Measurements from ENCODE around the gene KLHL36. TPM values are rescaled to one million over a fixed set of nuclear protein-coding genes. Genes with fewer than 3 reads are reported as not detected.

KLHL36 gene
- total and polyA plus RNA-seq, 9 of the 15 experiments (the other 6 are each of a cell fraction or from before 2014, with no cell fraction given), result 2.1 to 51.2 (median 18.5) TPM

GRCh38 chr16:84663433-84664101 is 15.3 kb downstream of the KLHL36 start:
- no peaks in the 10 kb centered on the region for H3K9me3 ChIP-seq (replicated peaks; ENCODE audit: control insufficient read depth, insufficient read depth, low read depth, low read length)
- H4K20me1 ChIP-seq (replicated peaks; ENCODE audit: control insufficient read depth, insufficient read depth, low read length), result peaks cover 13% of the 10 kb centered on the region; the same call in 1 of the 2 replicates
- DNase-seq (ENCODE audit: extremely low read depth in 1 of 4, low spot score in 3 of 4), result no peak
- no peaks in the 10 kb centered on the region for H3K79me2 ChIP-seq (ENCODE audit: control insufficient read depth, insufficient read depth, low read length)
- no peak overlapping the region for H3K4me3 ChIP-seq
- BruUV-seq (replicated peaks), result no TSS peak
- intact Hi-C loops (cut with micrococcal nuclease) (no loop called here), in situ Hi-C loops (cut with MboI) (no loop called here)
- no peak overlapping the region for H3K4me2 ChIP-seq (ENCODE audit: insufficient read depth, low read length)
- TF ChIP-seq ZNF318 (IDR thresholded peaks at IDR 0.05; ENCODE audit: borderline replicate concordance in 1 of 2, low read depth in 1 of 2) (no peak), MBD1 (CRISPR knock-in tag; IDR thresholded peaks at IDR 0.05) (no peak), E2F8 (IDR thresholded peaks at IDR 0.05; ENCODE audit: low read depth, partially characterized antibody) (no peak), ZNF586 (CRISPR knock-in tag; conservative IDR thresholded peaks at IDR 0.05) (no peak), ZNF224 (CRISPR knock-in tag; IDR thresholded peaks at IDR 0.05) (no peak)
- H3K36me3 ChIP-seq (ENCODE audit: control insufficient read depth, insufficient read depth, low read length), result peaks cover 61% of the 10 kb centered on the region
- WGBS (ENCODE audit: insufficient coverage, low coverage, missing lambda C conversion rate), result 75% methylated on average over 9 of the region's 9 CpGs
- no peak for ATAC-seq
- no peak for FAIRE-seq
- H3K4me1 ChIP-seq (replicated peaks in 1 of 2; ENCODE audit: control insufficient read depth in 2 of 2, insufficient read depth in 2 of 2, low read length in 2 of 2), result peaks cover 0 to 4% of the 10 kb centered on the region in 2 experiments; a peak in 1 of 5 replicates
- H3K9me1 ChIP-seq (ENCODE audit: control insufficient read depth, insufficient read depth, low read length), result no peaks in the 10 kb centered on the region
- H3K27me3 ChIP-seq (ENCODE audit: control insufficient read depth in 2 of 2, insufficient read depth in 2 of 2, low read length in 2 of 2), result no peaks in the 10 kb centered on the region
- H3K9ac ChIP-seq (ENCODE audit: insufficient read depth in 1 of 2, low read depth in 2 of 2, low read length in 2 of 2), result no peak overlapping the region
- H2AFZ ChIP-seq (ENCODE audit: low read depth, low read length), result no peak overlapping the region
- ChIA-PET CTCF (ENCODE audit: low intra/inter-chr PET ratio) (no interaction called here), POLR2A (interaction anchor here (0.6 to 1.5 kb wide), 10 partner anchors 9 to 89 kb away, joined by 3 to 9 read pairs (median 3); partner anchors contain the start of gene KLHL36)
- no peak overlapping the region for H3K27ac ChIP-seq (ENCODE audit: extremely low read depth, low read depth, low read length)
